ENCODE data around the gene POU3F1. TPM values are rescaled to one million over a fixed set of nuclear protein-coding genes. Genes with fewer than 3 reads are reported as not detected.

The POU3F1 gene
- total and polyA plus RNA-seq, 4 experiments from 2014 or later = 0.08 to 0.15 (median 0.14) TPM; not detected in 1

Small RNAs within 50 kb of the gene (microRNA-seq; reads per million reads assigned to microRNA genes)
- gene MIR3659 (ENCODE audit: borderline microRNAs expressed, borderline number of aligned reads, borderline replicate concordance) = not detected

Other genes starting within 250 kb of the POU3F1 start
- 10 to 100 TPM; 12.4 to 13.9 TPM for gene C1orf122, start 239.0 kb downstream of the POU3F1 start, total RNA-seq
- gene C1orf122, start 239.0 kb downstream of the POU3F1 start, polyA plus RNA-seq = 10 to 100 TPM; 21.9 to 28.9 TPM
- gene YRDC, start 238.6 kb downstream of the POU3F1 start, total RNA-seq = 10 to 100 TPM; 13.8 to 14.1 TPM
- gene YRDC, start 238.6 kb downstream of the POU3F1 start, polyA plus RNA-seq = 10 to 100 TPM; 21.4 to 28.6 TPM
- gene MTF1, start 187.2 kb downstream of the POU3F1 start, total RNA-seq = 10 to 100 TPM; 30.1 to 32.5 TPM
- gene MTF1, start 187.2 kb downstream of the POU3F1 start, polyA plus RNA-seq = 10 to 100 TPM; 12.4 to 21.6 TPM
- gene INPP5B, start 99.7 kb downstream of the POU3F1 start, total RNA-seq = 10 to 100 TPM; 31.4 to 35.7 TPM
- 10 to 100 TPM in 1 of 2 donors, 1 to 10 TPM in 1; 8.9 to 21.0 TPM for gene INPP5B, start 99.7 kb downstream of the POU3F1 start, polyA plus RNA-seq
- 10 to 100 TPM; 74.0 to 74.6 TPM for gene SF3A3, start 56.8 kb downstream of the POU3F1 start, total RNA-seq
- 100 to 1,000 TPM in 1 of 2 donors, 10 to 100 TPM in 1; 99.5 to 111 TPM for gene SF3A3, start 56.8 kb downstream of the POU3F1 start, polyA plus RNA-seq
- gene FHL3, start 41.3 kb downstream of the POU3F1 start, total RNA-seq = 1 to 10 TPM; 3.7 to 5.0 TPM
- 1 to 10 TPM; 3.4 to 3.7 TPM for gene FHL3, start 41.3 kb downstream of the POU3F1 start, polyA plus RNA-seq
- gene UTP11, start 34.1 kb downstream of the POU3F1 start, total RNA-seq = 10 to 100 TPM; 17.3 to 17.5 TPM
- 10 to 100 TPM; 21.0 to 21.9 TPM for gene UTP11, start 34.1 kb downstream of the POU3F1 start, polyA plus RNA-seq

Measured in CD4-positive, alpha-beta memory T cell (primary cell).